Cardiac atrium fibroblast (primary cell): ENCODE data around the gene GABRP. TPM values are rescaled to one million over a fixed set of nuclear protein-coding genes. Genes with fewer than 3 reads are reported as not detected.

Experiments used
- total RNA-seq: library from RNA; depleted of rRNA; stranded (reverse); fragments of >200 nt; gene quantifications from 2 replicates; pipeline ENCODE4 v1.2.3, GENCODE V29; 2015

The GABRP gene, protein sequence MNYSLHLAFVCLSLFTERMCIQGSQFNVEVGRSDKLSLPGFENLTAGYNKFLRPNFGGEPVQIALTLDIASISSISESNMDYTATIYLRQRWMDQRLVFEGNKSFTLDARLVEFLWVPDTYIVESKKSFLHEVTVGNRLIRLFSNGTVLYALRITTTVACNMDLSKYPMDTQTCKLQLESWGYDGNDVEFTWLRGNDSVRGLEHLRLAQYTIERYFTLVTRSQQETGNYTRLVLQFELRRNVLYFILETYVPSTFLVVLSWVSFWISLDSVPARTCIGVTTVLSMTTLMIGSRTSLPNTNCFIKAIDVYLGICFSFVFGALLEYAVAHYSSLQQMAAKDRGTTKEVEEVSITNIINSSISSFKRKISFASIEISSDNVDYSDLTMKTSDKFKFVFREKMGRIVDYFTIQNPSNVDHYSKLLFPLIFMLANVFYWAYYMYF
- not detected in 2 replicates for total RNA-seq

DNA sequence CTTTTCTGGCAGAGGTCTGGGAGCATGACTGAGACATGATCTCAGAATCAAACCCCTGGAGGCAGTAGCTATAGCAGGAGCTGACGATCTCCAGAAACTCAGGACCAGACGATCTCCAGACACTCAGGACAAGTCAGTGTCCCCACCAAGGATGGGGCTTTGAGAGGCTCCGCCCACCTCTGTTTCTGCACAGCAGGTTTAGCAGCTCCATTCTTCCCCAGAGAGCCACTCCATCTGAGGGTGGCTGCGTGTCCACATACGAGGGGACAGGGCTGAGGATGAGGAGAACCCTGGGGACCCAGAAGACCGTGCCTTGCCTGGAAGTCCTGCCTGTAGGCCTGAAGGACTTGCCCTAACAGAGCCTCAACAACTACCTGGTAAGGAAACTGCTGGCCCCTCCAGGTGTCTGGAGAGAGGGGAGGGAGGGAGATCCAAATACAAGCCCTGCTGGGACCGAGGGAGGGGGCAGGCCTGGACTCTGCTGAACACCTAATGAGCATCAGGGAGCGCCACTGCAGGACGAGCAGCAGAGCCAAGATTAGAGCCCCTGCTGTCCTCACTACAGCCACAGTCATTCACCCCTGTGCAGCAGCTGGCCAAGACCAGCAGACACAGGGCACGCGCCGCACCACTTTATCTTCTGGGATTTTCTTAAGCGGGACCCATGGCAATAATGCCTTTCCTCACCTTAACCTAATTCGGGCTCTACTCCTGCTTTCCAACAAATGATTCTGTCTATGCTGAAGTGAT, at the start of gene GABRP:
GABRP (plus strand) TSS at position 228 of the 750 bp plus-strand sequence. CDS start 4,891 bp downstream, outside the sequence.

DNA sequence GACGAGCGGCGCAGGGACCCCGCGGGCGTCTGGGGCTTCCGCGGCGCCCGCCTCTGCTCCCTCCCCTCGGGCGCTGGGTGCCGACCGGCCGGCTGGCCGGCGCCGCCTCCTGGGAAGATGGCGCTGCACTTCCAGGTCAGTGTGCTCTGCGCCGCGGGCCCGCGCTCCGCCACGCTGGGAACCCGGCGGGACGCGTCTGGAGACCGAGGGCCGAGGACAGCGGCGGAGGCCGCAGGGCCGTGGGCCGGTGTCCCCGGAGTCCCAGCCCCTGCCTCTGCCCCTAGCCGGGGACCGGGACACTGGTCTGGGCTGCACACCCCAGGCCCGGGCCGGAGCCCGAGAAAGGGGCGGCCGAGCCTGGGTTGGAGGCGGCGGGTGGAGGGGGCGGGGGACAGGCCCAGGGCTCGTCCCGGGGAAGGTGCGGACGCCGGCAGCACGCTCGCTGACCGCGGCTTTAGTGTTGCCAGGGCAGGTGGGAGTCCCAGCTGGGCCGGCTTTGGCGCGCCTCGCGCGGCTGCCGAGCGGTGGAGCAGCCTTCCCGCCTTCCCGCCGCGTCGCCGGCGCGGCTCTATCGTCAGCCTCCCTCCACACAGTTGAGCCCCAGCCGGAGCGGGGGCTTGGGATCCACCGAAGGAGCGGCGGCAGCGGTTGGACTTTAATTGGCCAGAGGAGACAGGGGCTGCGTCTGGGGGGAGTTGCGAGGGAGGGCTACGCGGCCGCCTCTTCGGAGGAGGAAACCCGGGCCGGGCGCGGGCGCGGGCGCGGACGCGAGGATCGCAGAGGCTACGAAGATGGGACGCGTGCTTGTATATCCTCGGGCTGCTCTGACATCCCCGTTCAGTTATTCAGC, 78.6 kb downstream of the GABRP start, which contains the start of gene RANBP17:
RANBP17 (plus strand) TSS at position 102 of the 850 bp plus-strand sequence.

Other genes with a start within 250 kb of the GABRP start
- 5.6 and 16.2 TPM in 2 replicates for gene RANBP17, start 78.3 kb downstream of the GABRP start, total RNA-seq